H1 (cell line): ENCODE measurements around the gene LPAR3. TPM values are rescaled to one million over a fixed set of nuclear protein-coding genes. Genes with fewer than 3 reads are reported as not detected.

Experiments
- BRCA1 ChIP-seq: IDR thresholded peaks from 2 replicates; pipeline ENCODE4 v1.6.1; 2012; ENCODE audit warnings: low read depth, low read length, improper control_type of control experiment
- CHD7 ChIP-seq: fragments of 300-600 bp; sonication (generic); IDR thresholded peaks from 2 replicates; pipeline ENCODE4 v1.7.1; 2012; ENCODE audit warnings: low read length, moderate library complexity, mild to moderate bottlenecking, inconsistent platforms; ENCODE audit not compliant: insufficient replicate concordance
- EP300 ChIP-seq, 2 experiments: IDR thresholded peaks; 1 replicate in 1 of 2; 2 replicates in 1 of 2; pipeline ENCODE4 v1.6.1; 2011 to 2012; ENCODE audit warnings: low read depth in 2 of 2, low read length in 2 of 2, mild to moderate bottlenecking in 2 of 2, borderline replicate concordance in 1 of 2, inconsistent platforms in 1 of 2, moderate library complexity in 1 of 2
- EZH2 ChIP-seq: fragments of 200-600 bp; sonication (generic); IDR thresholded peaks from 2 replicates; pipeline ENCODE4 v1.7.1; 2012; ENCODE audit warnings: low read depth, mild to moderate bottlenecking, moderate library complexity, low read length, inconsistent platforms; ENCODE audit not compliant: severe bottlenecking
- NANOG ChIP-seq: IDR thresholded peaks from 2 replicates; pipeline ENCODE4 v1.6.1; 2011; ENCODE audit warnings: low read length, low read depth, mild to moderate bottlenecking, inconsistent platforms; ENCODE audit not compliant: insufficient read depth, poor library complexity, severe bottlenecking
- POLR2A ChIP-seq, 2 experiments: IDR thresholded peaks; 1 replicate in 1 of 2; 2 replicates in 1 of 2; pipeline ENCODE4 v1.6.1; 2011; ENCODE audit warnings: low read depth in 2 of 2, low read length in 2 of 2, mild to moderate bottlenecking in 2 of 2; ENCODE audit errors: control extremely low read depth in 1 of 2
- SAP30 ChIP-seq: fragments of 300-600 bp; sonication (generic); IDR thresholded peaks from 2 replicates; pipeline ENCODE4 v1.7.1; 2012; ENCODE audit warnings: low read length, moderate library complexity, mild to moderate bottlenecking, inconsistent platforms; ENCODE audit not compliant: insufficient read depth, insufficient replicate concordance
- SP1 ChIP-seq: IDR thresholded peaks from 2 replicates; pipeline ENCODE4 v1.6.1; 2011; ENCODE audit warnings: low read depth, low read length
- SP2 ChIP-seq: IDR thresholded peaks from 2 replicates; pipeline ENCODE4 v1.6.1; 2012; ENCODE audit warnings: mild to moderate bottlenecking, low read length, inconsistent platforms
- TEAD4 ChIP-seq: IDR thresholded peaks from 2 replicates; pipeline ENCODE4 v1.6.1; 2012; ENCODE audit warnings: low read depth, low read length, inconsistent platforms, mixed read lengths
- polyA plus RNA-seq, 7 experiments: library from polyadenylated mRNA; depleted of rRNA in 3 of 7; stranded (reverse) in 5 of 7; unstranded in 2 of 7; fragments of >200 nt in 5 of 7; fragments of 200-250 nt in 2 of 7; gene quantifications; 1 replicate in 5 of 7; 2 replicates in 1 of 7; 4 replicates in 1 of 7; pipeline versions ENCODE4 v1.2.1 to v1.2.3, GENCODE V29; 2011 to 2013; ENCODE audit warnings: missing spikeins in 2 of 7, mixed read lengths in 2 of 7
- total RNA-seq: library from RNA; stranded (reverse); fragmentation: NEBNext Ultra II Directional; extraction: Animal tissue kit (Norgen Biotek cat#: 25700); gene quantifications from 2 replicates; pipeline ENCODE4 v1.2.1, GENCODE V29; 2021

Gene LPAR3
- total and polyA plus RNA-seq, 2 of the 8 experiments (the other 6 are each of a cell fraction or from before 2014, with no cell fraction given) = 17.1 to 25.4 TPM

GRCh38 chr1:84792421-84792820 is 100.6 kb downstream of the LPAR3 start (continued):
- TF ChIP-seq CHD7 = no peak
- TF ChIP-seq TEAD4 = no peak
- no peak for TF ChIP-seq SAP30
- no peak for TF ChIP-seq POLR2A (IDR thresholded peaks at IDR 0.05; ENCODE audit: control extremely low read depth in 1 of 2, low read depth in 2 of 2, low read length in 2 of 2)
- TF ChIP-seq EZH2 = no peak
- TF ChIP-seq SP1 = no peak
- TF ChIP-seq BRCA1 = no peak
- no peak for TF ChIP-seq EP300 (IDR thresholded peaks at IDR 0.05; ENCODE audit: borderline replicate concordance in 1 of 2, low read depth in 2 of 2, low read length in 2 of 2)
- TF ChIP-seq NANOG = no peak
- no peak for TF ChIP-seq SP2
